Cardiac ventricle fibroblast (primary cell): Measurements from ENCODE around the gene ICAM5. TPM values are rescaled to one million over a fixed set of nuclear protein-coding genes. Genes with fewer than 3 reads are reported as not detected.

Experiments
- total RNA-seq: library from RNA; depleted of rRNA; stranded (reverse); fragments of >200 nt; gene quantifications from 2 replicates; pipeline ENCODE4 v1.2.3, GENCODE V29; 2015

The ICAM5 gene
- 0.56 and 1.3 TPM in 2 replicates for total RNA-seq

GRCh38 chr19:10289836-10290356, at the start of gene ICAM5:
Gene ICAM5, plus strand, starts transcription at chr19:10289952. Its CDS starts 92 bp downstream, at chr19:10290044.

GRCh38 chr19:10251792-10252694, 37.7 kb upstream of the ICAM5 start, which contains the start of gene MRPL4:
Gene MRPL4, plus strand, starts transcription at chr19:10252214. Its CDS starts 40 bp downstream, at chr19:10252254.

GRCh38 chr19:10270616-10271394, 18.9 kb upstream of the ICAM5 start, which contains the start of gene ICAM1:
Gene ICAM1, plus strand, starts transcription at chr19:10271120. Its CDS starts 40 bp downstream, at chr19:10271160.

GRCh38 chr19:10286803-10287737, 2.7 kb upstream of the ICAM5 start, which contains the start of gene ICAM4:
Gene ICAM4, plus strand, starts transcription at chr19:10286955. Its CDS starts 58 bp downstream, at chr19:10287013.

GRCh38 chr19:10309423-10309822, 19.7 kb downstream of the ICAM5 start, which contains the start of gene ZGLP1:
Gene ZGLP1, minus strand, starts transcription at chr19:10309815.

GRCh38 chr19:10315335-10316214, 25.8 kb downstream of the ICAM5 start, which contains the start of gene FDX2:
Gene FDX2, minus strand, starts transcription at chr19:10316015. Its CDS starts 19 bp downstream, at chr19:10315996.

GRCh38 chr19:10332965-10333757, 43.4 kb downstream of the ICAM5 start, which contains the start of gene RAVER1:
Gene RAVER1, minus strand, starts transcription at chr19:10333529. Its CDS starts 22 bp downstream, at chr19:10333507.

GRCh38 chr19:10339380-10339960, 49.7 kb downstream of the ICAM5 start, which contains the start of gene ICAM3:
Gene ICAM3, minus strand, starts transcription at chr19:10339624. Its CDS starts 10 bp downstream, at chr19:10339614.

Other genes with a start within 250 kb of the ICAM5 start
- 24.1 and 33.3 TPM in 2 replicates for gene SHFL, start 203.6 kb upstream of the ICAM5 start, total RNA-seq
- 0.10 TPM in 1 of 2 replicates, not detected in the other for gene ANGPTL6, start 187.3 kb upstream of the ICAM5 start, total RNA-seq
- 32.3 and 32.5 TPM in 2 replicates for gene PPAN, start 183.6 kb upstream of the ICAM5 start, total RNA-seq
- 5.3 and 6.8 TPM in 2 replicates for gene P2RY11, start 178.3 kb upstream of the ICAM5 start, total RNA-seq
- 279 and 285 TPM in 2 replicates for gene EIF3G, start 170.1 kb upstream of the ICAM5 start, total RNA-seq
- gene DNMT1, start 95.0 kb upstream of the ICAM5 start, total RNA-seq = 32.2 and 32.6 TPM in 2 replicates
- gene S1PR2, start 58.6 kb upstream of the ICAM5 start, total RNA-seq = 26.8 and 33.8 TPM in 2 replicates
- gene MRPL4, start 37.7 kb upstream of the ICAM5 start, total RNA-seq = 58.3 and 72.3 TPM in 2 replicates
- gene ICAM1, start 18.8 kb upstream of the ICAM5 start, total RNA-seq = 12.8 and 17.7 TPM in 2 replicates
- 0.10 and 0.50 TPM in 2 replicates for gene ICAM4, start 3.0 kb upstream of the ICAM5 start, total RNA-seq
- gene ZGLP1, start 19.9 kb downstream of the ICAM5 start, total RNA-seq = 0.25 and 3.2 TPM in 2 replicates
- 16.5 and 19.4 TPM in 2 replicates for gene FDX2, start 26.1 kb downstream of the ICAM5 start, total RNA-seq
- 31.8 and 49.8 TPM in 2 replicates for gene RAVER1, start 43.6 kb downstream of the ICAM5 start, total RNA-seq
- gene ICAM3, start 49.7 kb downstream of the ICAM5 start, total RNA-seq = 3.7 and 6.0 TPM in 2 replicates
- 39.3 and 45.8 TPM in 2 replicates for gene TYK2, start 90.6 kb downstream of the ICAM5 start, total RNA-seq
- 127 and 132 TPM in 2 replicates for gene CDC37, start 113.6 kb downstream of the ICAM5 start, total RNA-seq
- gene PDE4A, start 130.6 kb downstream of the ICAM5 start, total RNA-seq = 13.7 and 16.1 TPM in 2 replicates
- 71.9 and 86.3 TPM in 2 replicates for gene KEAP1, start 213.4 kb downstream of the ICAM5 start, total RNA-seq
- gene S1PR5, start 227.5 kb downstream of the ICAM5 start, total RNA-seq = not detected in 2 replicates